Measurements from ENCODE around the gene CLDN6.
A peak's percentile ranks its signal among the peaks of the same experiment; 100 is the strongest.

The CLDN6 gene

DNA sequence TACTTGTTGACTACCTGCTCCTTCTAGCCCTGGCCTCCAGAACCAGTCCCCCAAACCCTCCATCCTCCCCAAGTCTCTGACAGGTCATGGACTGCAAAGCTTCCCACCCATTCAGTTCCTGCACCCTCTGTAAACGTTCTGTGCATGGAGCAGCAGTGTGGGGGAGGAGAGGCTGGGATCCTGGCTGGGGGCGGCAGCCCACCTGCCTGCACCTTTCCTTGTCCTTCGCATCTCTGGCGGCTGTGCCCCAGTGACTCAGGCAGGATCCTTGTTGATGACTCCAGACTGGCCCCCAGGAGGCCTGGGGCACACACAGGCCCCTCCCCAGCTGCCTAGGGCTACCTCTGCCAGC, 36.1 kb downstream of the CLDN6 start:
- H3K9ac ChIP-seq = no peak overlapping the region; the same call in 1 of the 2 replicates
- peak overlapping the region; percentile 97 for H3K4me2 ChIP-seq
- no peaks in the 10 kb centered on the region for H3K9me3 ChIP-seq
- peaks cover 15% of the 10 kb centered on the region for H4K20me1 ChIP-seq
- no peaks in the 10 kb centered on the region for H3K27me3 ChIP-seq
- peaks cover 15% of the 10 kb centered on the region for H3K36me3 ChIP-seq
- TF ChIP-seq Cebpa-rat (IDR thresholded peaks at IDR 0.05) = no peak
- peaks cover 76% of the 10 kb centered on the region for H3K4me1 ChIP-seq
- H3K4me3 ChIP-seq = no peak overlapping the region
- H3K27ac ChIP-seq = no peak overlapping the region

DNA sequence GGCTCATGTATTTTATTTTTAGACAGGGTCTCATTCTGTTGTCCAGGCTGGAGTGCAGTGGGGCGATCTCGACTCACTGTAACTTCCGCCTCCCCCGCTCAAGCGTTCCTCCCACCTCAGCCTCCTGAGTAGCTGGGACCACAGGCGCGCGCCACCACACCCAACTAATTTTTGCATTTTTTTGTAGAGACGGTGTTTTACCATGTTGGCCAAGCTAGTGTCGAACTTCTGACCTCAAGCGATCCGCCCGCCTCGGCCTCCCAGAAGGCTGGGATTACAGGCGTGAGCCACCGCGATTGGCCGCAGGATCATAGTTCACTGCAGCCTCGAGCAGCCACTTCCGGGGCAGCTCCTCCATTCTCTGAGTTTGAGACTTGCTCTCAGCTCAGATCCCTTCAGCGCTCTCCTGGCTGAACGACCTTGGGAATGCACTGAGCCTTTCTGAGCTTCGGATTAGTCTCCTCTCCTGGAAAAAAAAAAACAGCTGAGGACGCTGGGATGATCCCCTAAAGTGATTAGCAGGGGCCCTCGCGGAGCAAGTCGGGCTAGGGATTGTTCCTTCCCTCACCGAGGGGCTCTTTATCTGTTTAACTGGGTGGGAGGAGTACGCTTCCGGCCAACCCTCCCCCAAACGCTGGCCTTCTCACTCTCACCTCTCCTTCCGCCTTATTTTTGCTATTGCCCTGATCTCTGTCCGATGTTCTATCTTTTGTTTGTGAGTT, 36.6 kb downstream of the CLDN6 start:
- peak overlapping the region; percentile 88 for H3K9ac ChIP-seq
- H3K4me3 ChIP-seq = peak overlapping the region; percentile 89
- peak overlapping the region; percentile 93 for H3K27ac ChIP-seq

DNA sequence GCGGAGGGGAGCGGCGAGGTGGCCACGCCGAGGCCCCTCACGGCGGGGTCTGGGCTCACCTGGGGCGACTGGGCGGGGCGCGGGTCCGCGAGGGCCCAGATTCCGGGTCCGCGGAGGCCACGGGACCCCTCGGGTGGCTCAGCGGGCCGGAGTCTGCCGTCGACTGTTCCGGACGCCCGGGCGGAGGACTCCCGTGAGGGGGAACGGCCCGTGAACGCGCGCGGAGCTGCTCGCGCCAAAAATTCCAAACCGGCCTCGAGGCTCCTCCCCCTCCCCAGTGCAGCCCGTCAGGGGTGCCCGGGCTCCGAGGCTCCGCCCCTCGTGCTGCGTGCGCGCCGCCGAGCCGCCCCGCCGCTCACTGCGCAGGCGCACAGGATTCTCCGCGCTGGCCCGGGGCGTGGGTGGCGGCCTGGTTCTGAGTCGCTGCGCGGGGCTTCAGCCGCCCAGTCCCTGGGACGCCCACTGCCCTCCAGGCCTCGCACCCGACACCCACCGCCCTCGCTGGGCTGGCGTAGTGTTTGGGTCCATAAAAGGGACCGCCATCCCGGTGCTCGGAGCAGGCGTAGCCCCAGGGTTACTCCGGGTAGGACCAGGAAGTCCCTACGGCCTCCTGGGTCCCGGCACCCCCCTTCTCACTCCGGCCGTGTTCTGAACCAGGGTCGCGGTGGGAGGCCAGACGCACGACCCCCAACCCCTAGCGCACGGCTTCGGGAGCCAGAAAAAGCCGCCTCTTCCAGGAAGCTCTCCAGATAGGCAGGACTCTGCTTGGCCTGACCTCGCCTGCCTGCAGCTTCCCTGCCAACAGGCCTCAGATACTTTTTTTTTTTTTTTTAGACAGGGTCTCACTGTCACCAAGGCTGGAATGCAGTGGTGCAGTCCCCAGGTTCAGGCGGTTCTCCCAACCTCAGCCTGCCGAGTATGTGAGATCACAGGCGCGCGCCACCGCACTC, 37.5 kb downstream of the CLDN6 start, which contains the start of gene PKMYT1:
Gene PKMYT1 (minus strand): TSS at position 220 of the 950 bp plus-strand sequence. CDS start 789 bp downstream, outside the sequence.
- Histone ChIP-seq H3K27ac (peak within 1 kb of the TSS; percentile 93), H3K9ac (peak within 1 kb of the TSS; percentile 88), H3K36me3 (peaks cover 28% of the 10 kb centered on the region), H3K4me2 (peak within 1 kb of the TSS; percentile 97), H4K20me1 (peaks cover 28% of the 10 kb centered on the region), H3K9me3 (no peaks in the 10 kb centered on the region), H3K4me3 (peak within 1 kb of the TSS; percentile 89), H3K4me1 (peaks cover 82% of the 10 kb centered on the region), H3K27me3 (no peaks in the 10 kb centered on the region)
- TF ChIP-seq Cebpa-rat (IDR thresholded peaks at IDR 0.05) = no peak

More for the DNA sequence above, 36.6 kb downstream of the CLDN6 start:
- TF ChIP-seq Cebpa-rat (IDR thresholded peaks at IDR 0.05) = no peak
- Histone ChIP-seq H3K4me1 (peaks cover 76% of the 10 kb centered on the region), H3K27me3 (no peaks in the 10 kb centered on the region), H3K4me2 (peak overlapping the region; percentile 97), H3K9me3 (no peaks in the 10 kb centered on the region), H3K36me3 (peaks cover 20% of the 10 kb centered on the region), H4K20me1 (peaks cover 20% of the 10 kb centered on the region)

DNA sequence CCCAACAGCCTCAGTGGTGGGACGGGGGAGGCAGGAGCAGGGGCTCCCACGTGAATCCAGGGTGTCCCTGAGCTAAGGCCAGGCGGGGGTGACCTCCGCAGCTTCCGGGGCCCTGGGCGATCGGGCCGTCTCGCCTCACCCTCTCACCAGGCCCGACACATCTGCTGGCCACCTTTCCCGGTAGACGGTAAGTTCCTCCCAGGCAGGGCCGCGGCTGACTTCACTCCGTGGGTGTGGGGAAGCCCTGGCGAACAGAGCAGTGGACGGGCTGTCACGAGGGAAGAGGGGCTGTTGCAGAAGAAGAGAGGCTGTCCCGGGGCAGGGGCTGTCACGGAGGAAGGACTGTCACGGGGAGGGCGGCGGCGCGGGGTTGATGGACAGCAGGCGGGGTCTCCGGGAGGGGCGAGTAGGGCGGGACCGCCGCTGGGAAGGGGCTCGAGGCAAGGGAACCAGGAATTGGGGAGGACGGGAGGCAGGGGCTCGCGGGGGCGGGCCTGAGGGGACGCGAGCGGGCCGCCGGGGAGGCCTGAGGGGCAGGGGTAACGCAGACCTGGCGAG, 38.2 kb downstream of the CLDN6 start:
- H3K36me3 ChIP-seq = peaks cover 35% of the 10 kb centered on the region
- no peaks in the 10 kb centered on the region for H3K27me3 ChIP-seq
- H3K27ac ChIP-seq = peak overlapping the region; percentile 93
- H3K9ac ChIP-seq = peak overlapping the region; percentile 88
- H3K4me3 ChIP-seq = peak overlapping the region; percentile 89
- H4K20me1 ChIP-seq = peaks cover 35% of the 10 kb centered on the region
- H3K4me1 ChIP-seq = peaks cover 90% of the 10 kb centered on the region
- TF ChIP-seq Cebpa-rat (IDR thresholded peaks at IDR 0.05) = no peak
- no peaks in the 10 kb centered on the region for H3K9me3 ChIP-seq
- peak overlapping the region; percentile 97 for H3K4me2 ChIP-seq

DNA sequence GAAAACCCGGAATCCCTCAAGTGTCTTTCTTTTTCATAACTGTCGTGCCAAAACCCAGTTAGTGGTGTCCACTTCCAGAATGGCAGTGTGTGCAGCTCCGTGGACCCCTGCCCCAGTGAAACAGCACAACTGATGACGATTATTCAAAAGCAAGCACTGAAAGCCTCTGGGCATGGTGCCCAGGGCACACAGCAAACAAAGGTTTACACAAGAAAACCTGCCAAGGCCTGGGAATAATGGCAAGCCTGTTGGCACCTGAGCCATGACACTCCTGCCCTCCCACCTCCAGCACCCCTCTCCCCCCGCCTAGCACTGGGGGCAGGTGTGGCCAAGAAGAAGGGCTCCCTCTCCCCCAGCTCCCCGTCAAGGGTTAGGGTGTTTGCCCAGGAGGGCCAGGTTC, 40.5 kb downstream of the CLDN6 start:
- H3K4me3 ChIP-seq = no peak overlapping the region
- peak overlapping the region; percentile 36; the same call in 1 of the 2 replicates for H3K9ac ChIP-seq
- H3K27ac ChIP-seq = peak overlapping the region; percentile 91
- peaks cover 50% of the 10 kb centered on the region for H4K20me1 ChIP-seq
- peaks cover 93% of the 10 kb centered on the region for H3K4me1 ChIP-seq
- no peaks in the 10 kb centered on the region for H3K27me3 ChIP-seq
- peak overlapping the region; percentile 97 for H3K4me2 ChIP-seq
- no peak for TF ChIP-seq Cebpa-rat (IDR thresholded peaks at IDR 0.05)
- H3K9me3 ChIP-seq = no peaks in the 10 kb centered on the region
- H3K36me3 ChIP-seq = peaks cover 39% of the 10 kb centered on the region

DNA sequence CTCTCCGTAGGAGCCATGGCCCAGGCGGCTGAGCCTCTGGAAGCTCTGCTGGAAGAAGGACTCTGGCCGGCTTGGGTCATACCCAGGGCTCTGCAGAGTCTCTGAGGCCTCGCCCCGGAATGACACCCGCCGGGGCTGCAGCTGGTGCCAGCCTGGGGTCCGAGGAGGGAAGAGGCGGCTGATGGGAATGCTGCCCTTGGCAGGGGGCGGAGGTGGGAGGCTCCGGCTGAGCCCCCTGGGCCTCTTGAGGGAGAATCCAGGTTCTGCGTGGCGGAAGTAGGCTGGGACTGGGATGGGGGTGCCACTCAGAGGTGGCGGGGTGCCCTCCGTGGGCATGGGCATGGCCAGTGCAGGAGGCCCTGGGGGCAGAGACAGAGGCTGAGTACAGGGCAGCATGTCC, 41.3 kb downstream of the CLDN6 start:
- TF ChIP-seq Cebpa-rat (IDR thresholded peaks at IDR 0.05) = no peak
- Histone ChIP-seq H3K4me3 (no peak overlapping the region), H3K27me3 (no peaks in the 10 kb centered on the region), H3K4me2 (peak overlapping the region; percentile 97), H3K9me3 (no peaks in the 10 kb centered on the region), H3K36me3 (peaks cover 43% of the 10 kb centered on the region), H3K9ac (peak overlapping the region; percentile 36), H3K27ac (peak overlapping the region; percentile 91), H4K20me1 (peaks cover 57% of the 10 kb centered on the region), H3K4me1 (peaks cover 93% of the 10 kb centered on the region)

DNA sequence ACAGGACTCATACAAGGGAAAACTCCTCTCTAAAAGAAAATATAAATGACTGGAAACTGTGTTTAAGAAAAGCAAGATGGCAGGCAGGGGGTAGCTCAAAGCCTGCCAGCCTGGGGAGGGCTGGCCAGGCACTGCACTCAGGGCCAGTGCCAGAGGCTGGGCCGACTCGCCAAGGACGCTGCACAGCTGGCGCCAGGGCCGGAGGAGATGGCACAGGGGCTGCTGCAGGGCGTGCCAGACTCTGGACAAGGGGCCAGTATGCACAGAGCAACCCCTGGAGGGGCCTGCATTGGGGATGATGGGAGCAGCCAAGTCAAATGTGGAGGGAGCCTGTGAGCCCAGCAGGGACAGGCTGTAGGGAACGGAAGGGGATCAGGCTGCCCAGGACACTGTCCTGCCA, 41.8 kb downstream of the CLDN6 start:
- Histone ChIP-seq H4K20me1 (peaks cover 62% of the 10 kb centered on the region), H3K4me3 (no peak overlapping the region), H3K27me3 (no peaks in the 10 kb centered on the region), H3K4me2 (peak overlapping the region; percentile 97), H3K36me3 (peaks cover 46% of the 10 kb centered on the region), H3K9me3 (no peaks in the 10 kb centered on the region), H3K4me1 (peaks cover 93% of the 10 kb centered on the region), H3K9ac (peak overlapping the region; percentile 36), H3K27ac (peak overlapping the region; percentile 91)
- no peak for TF ChIP-seq Cebpa-rat (IDR thresholded peaks at IDR 0.05)

DNA sequence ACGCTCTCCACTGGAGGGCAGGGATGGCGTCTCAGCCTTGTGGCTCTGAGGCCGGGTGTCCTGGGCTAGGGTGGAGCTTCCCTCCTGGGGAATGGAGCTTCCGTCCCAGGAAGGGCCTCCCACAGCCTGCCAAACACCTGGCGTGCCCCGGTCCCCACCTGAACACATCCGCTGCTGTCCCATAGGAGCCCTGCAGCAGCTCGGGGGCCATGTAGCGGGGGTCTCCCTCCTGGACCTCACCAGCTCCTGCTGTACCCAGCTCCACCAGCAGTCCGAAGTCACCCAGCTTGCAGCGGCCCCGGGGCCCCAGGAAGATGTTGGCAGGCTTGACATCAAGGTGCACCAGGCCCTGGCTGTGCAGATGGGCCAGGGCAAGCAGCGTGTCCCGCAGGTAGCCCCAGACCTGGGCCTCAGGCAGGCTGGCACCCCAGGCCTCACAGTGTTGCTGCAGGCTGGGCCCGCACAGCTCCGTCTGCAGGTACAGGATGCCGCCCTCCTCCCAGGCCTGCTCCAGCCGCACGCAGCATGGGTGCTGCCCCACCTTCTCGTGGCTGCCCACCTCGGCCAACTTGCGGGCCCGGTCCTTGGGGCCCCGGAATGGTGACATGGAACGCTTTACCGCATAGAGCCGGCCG, 42.7 kb downstream of the CLDN6 start:
- no peak for TF ChIP-seq Cebpa-rat (IDR thresholded peaks at IDR 0.05)
- peak overlapping the region; percentile 91; the same call in 1 of the 2 replicates for H3K27ac ChIP-seq
- H4K20me1 ChIP-seq = peaks cover 71% of the 10 kb centered on the region
- H3K4me3 ChIP-seq = peak overlapping the region; percentile 93
- no peaks in the 10 kb centered on the region for H3K27me3 ChIP-seq
- peaks cover 96% of the 10 kb centered on the region for H3K4me1 ChIP-seq
- peak overlapping the region; percentile 97 for H3K4me2 ChIP-seq
- H3K9me3 ChIP-seq = no peaks in the 10 kb centered on the region
- peak overlapping the region; percentile 92 for H3K9ac ChIP-seq
- H3K36me3 ChIP-seq = peaks cover 46% of the 10 kb centered on the region

All from BLaER1 (cell line).